Measurements from ENCODE around the gene SLF2. TPM values are rescaled to one million over a fixed set of nuclear protein-coding genes. Genes with fewer than 3 reads are reported as not detected.

SLF2 gene
- total and polyA plus RNA-seq, 2 of the 8 experiments (the other 6 are each of a cell fraction or from before 2014, with no cell fraction given): 5.5 to 20.9 TPM

GRCh38 chr10:101012525-101013364 is 100.0 kb downstream of the SLF2 start (continued):
- TF ChIP-seq FOSL1 (IDR thresholded peaks at IDR 0.05; ENCODE audit: insufficient read depth, low read depth, low read length) (no peak), CTBP2 (IDR thresholded peaks at IDR 0.05; ENCODE audit: borderline replicate concordance, insufficient read depth, insufficient read length, low read length) (peak; percentile 69), SIN3A (conservative IDR thresholded peaks at IDR 0.05 in 1 of 2, IDR thresholded peaks at IDR 0.05 in 1 of 2; ENCODE audit: low read depth in 1 of 2, low read length in 2 of 2) (0 out of 4 replicates have a peak, but pooled peaks of 1 of the 2 experiments have one; percentile 33), KDM5A (IDR thresholded peaks at IDR 0.05; ENCODE audit: low read length) (no peak), CHD7 (IDR thresholded peaks at IDR 0.05; ENCODE audit: insufficient replicate concordance, low read length) (no peak), CHD2 (IDR thresholded peaks at IDR 0.05; ENCODE audit: low read length) (no peak), EGR1 (IDR thresholded peaks at IDR 0.05; ENCODE audit: borderline replicate concordance, low read depth, low read length) (no peak), YY1 (IDR thresholded peaks at IDR 0.05; ENCODE audit: low read depth, low read length) (peak; percentile 58; the same call in 1 of the 2 replicates)
